A549 treated with AZD9567 at 1 μM for 4 hours (cell line): ENCODE measurements around the gene CDK2. TPM values are rescaled to one million over a fixed set of nuclear protein-coding genes. Genes with fewer than 3 reads are reported as not detected.

Experiments used
- total RNA-seq: library from RNA; stranded (reverse); fragments of 200-300 nt; extraction: Qiagen RNA extraction; gene quantifications from 5 replicates; pipeline ENCODE4 v1.2.3, GENCODE V29; 2022; ENCODE audit not compliant: insufficient read depth

Gene CDK2
- 46.4 to 94.3 TPM (median 55.3 TPM) in 5 replicates for total RNA-seq

DNA sequence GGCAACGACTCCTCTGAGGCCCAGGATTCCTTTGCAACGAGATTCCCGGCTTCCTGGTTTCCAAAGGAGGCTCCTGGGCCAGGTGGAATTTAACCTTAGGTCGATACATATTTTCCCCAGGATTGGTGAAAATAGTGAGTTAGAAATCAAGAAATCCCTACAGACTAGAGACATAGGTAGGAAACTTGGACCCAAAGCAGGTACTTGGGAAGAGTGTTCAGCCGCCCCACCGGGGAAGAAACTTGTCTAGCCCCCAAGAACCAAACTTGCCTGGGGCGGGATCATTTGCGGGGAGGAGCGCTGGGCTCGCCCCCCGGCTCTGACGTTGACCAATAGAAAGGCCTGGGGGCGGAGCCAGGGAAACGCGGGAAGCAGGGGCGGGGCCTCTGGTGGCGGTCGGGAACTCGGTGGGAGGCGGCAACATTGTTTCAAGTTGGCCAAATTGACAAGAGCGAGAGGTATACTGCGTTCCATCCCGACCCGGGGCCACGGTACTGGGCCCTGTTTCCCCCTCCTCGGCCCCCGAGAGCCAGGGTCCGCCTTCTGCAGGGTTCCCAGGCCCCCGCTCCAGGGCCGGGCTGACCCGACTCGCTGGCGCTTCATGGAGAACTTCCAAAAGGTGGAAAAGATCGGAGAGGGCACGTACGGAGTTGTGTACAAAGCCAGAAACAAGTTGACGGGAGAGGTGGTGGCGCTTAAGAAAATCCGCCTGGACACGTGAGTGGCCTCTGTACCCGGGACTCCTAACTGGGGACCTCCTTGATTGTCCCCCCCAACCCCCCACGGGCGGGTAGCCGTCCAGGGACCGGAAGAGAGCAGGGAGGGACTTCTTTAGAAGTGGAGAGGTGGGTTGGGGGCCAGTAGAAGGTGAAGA is at the start of gene CDK2:
TSS of gene CDK2 (plus strand) at position 423 of the 874 bp plus-strand sequence. CDS start at position 602, 179 bp downstream.

DNA sequence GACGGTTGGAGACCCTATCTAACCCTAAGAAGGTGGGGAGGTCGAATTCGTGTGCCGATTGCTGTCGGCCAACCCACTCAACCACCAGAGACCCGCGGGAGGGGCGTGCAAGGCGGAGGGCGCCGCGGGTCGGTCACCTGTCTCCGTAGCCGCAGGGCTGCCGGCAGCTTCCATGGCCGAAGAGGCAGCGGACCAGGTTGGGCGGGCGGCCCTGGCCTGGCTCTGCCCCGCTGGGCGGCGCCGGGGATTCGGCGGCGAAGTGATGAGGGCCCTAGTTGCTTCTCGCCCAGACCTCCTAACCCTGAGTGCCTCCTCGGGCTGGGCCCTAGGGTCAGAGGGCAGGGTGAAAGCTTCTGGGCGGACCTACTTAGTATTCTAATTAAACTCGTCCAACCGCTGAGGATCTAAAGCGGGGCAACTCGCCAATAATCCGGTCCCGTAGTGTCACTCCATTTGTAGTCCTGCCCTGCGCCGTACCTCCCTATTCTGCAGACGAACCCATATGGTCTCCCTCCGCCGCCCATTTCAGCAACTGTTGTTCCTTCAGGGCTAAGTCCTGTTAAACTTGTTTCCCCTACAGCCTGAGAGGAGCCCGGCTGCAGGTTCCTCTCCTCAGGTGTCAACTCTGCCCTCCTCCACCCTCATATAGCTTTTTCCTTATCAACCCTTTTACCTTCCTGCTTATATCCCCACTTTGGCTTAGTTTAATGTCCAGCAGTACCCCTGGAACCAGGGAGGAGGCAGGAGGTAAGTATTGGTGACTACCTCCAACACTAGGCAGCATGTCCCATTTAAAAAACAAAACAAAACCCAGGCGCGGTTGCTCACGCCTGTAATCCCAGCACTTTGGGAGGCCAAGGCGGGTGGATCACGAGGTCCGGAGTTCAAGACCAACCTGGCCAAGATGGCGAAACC is 38.8 kb upstream of the CDK2 start, which contains the start of gene PYM1:
TSS of gene PYM1 (minus strand) at position 307 of the 915 bp plus-strand sequence. CDS start at position 174, 133 bp downstream.

DNA sequence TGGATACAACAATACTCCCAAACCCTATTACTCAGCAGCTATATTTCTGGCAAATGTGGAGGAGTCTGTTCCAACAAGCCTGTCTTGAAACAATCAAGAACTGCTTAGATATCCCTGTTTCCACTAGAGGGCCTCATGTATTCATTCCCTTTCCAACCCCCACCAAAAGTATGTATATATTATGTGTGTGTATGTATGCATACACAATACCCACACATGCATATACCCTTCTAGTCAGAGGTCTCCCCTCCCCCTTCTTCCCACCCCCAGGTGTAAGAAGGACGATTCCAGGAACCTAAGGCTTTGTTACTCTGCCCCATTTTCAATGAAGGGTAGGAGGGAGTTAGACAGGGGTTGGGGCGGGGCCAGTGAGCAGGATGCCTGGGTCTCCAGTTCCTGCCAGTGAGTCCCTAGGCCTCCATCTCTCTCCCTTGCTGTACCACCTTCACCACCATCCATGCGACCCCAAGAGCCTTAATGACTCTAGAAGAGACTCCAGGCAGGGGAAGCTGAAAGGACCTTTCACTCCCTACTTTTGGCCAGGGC is 35.8 kb upstream of the CDK2 start, which contains the start of gene DGKA:
TSS of gene DGKA (plus strand) at position 392 of the 546 bp plus-strand sequence. CDS start 5,342 bp downstream, outside the sequence.

DNA sequence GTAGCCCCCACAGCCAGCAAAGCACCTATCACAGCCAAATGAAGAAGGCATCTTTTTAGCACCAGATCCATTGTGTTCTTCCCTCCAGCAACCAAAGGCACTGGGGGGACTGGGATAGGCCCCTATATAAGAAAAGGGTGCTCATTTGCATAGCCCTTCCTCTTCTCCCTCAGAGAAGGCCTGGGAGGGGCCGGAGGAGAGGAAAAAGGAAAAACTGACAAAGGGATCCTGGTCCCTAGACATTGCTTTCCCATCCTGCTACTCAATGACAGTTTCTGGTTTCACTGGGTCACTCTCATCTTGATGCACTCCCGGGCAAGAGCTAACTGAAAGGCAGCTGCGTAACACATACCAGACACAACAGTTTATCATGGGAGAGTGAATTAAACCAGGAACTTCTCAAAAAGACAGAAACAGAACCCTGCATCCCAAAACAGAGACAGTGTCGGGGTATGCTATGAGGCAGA is 656 bp upstream of the CDK2 start, which contains the start of gene PMEL:
TSS of gene PMEL (minus strand) at position 102 of the 467 bp plus-strand sequence. CDS start at position 71, 31 bp downstream.

DNA sequence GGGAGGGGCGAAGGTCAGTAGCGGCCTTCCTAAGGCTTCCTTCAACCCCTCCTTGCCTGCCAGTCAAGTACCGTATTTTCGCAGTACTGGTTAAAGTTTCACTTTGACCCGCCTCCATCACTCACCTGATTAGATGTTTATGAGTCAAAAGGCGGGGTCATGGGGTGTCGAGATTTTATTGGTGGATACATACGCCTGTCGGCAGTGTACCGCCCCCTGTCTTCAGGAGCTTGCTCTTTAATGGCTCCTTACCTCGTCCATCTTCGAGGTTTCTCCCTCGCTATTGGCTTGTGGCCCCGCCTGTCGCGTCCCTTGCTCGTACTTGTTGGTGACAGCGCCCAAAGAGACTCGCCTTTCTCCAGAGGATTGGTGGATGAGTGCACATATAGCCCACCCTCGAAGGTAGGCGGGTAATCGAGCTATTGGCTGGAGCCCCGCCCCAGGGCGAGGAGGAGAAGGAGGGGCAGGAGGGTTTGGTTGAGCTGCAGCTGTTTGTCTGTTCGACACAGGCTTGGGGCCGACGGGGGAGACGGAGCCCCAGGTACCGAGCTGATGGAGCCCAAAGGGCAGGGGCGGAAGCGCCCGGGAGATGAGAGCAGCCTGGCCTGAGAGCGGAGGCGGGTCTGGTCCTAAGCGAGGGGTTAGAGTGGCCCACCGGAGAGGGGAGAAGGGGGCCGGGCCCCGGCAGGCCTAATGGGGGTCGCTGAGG is 7.1 kb downstream of the CDK2 start, which contains the start of gene RAB5B:
TSS of gene RAB5B (plus strand) at position 480 of the 709 bp plus-strand sequence. CDS start 12,883 bp downstream, outside the sequence.

DNA sequence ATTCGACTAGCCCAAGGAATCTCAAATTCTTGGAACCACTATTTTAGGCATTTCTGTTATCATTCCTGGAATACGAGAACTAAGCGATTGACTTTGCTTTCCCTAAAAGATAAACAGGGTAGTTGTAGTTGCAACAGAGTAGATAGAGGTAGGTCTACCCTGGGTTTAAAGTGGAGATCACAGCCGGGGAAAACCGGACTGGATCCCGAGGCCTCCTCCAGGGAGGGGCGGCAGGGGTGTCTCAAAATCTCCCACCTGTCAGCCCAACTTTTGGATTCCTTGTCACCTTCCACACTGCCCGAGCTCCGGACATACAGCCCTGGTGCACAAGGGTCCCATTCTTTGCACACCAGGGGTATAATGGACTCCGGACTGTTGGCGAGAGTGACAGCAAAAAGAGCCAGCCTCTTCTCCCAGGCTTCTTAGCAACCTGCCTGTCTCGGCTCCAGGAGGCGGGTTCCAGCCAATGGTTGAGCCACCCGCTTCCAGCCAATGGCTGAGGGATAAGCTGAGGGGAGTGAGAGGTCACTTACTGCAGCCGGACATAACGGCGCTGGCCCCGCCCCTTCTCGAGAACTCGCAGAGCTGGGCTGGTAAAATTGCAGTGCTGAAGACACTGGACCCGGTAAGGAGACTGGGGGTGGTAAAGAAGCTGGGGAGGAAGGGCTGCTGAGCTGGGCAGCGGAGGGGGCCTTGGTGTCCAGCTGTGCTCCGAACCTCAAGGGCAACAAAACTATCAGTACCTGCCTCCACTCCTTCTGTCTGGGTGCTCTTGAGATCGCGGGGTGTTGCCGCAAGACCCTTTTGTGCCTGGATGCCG is 30.3 kb downstream of the CDK2 start, which contains the start of gene SUOX:
TSS of gene SUOX (plus strand) at position 562 of the 820 bp plus-strand sequence. CDS start 4,946 bp downstream, outside the sequence.

DNA sequence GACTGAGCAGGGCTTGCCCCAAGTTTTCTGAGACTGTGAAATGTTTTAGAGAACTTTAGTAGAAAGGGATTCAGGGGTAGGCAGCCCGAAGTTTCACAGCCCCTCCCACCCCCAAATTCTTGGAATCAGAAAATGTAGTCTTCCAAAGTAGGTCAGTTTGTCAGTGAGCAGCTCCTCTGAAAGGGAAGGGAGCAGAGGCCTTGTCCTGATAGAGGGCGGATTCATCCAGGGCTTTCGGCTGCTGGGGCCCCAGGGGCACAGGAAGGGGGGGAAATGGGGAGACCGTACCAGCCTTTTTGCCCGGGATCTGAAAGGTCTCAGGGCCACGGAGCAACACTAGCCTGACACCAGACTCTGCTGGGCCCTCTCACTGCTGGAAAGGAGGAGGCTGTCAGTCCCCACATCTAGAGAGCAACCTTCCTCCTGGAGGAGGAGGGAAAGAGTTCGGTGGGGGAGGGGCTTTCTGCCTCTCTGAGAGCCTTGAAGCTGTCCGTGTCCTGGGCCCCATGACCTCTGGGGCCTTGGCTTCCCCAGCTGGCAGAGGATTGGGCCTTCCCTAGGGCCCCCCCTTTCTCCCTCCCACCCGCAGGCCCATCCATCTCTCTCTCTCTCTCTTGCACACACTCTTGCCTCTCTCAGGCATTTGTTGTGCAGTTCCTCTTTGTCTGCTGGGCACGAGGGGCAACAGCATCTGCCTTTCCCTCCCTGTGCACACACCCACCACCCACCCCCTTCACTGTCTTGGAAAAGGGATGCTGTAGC is 54.0 kb downstream of the CDK2 start, which contains the start of gene IKZF4:
TSS of gene IKZF4 (plus strand) at position 621 of the 762 bp plus-strand sequence. CDS start 451 bp downstream, outside the sequence.

Other genes starting within 250 kb of the CDK2 start
- 2.0 to 2.7 TPM (median 2.5 TPM) in 4 of 5 replicates, not detected in the other for gene RDH5, start 246.4 kb upstream of the CDK2 start, total RNA-seq
- gene CD63, start 237.8 kb upstream of the CDK2 start, total RNA-seq, result 645 to 708 TPM (median 655 TPM) in 5 replicates
- gene GDF11, start 223.7 kb upstream of the CDK2 start, total RNA-seq, result 3.7 to 5.1 TPM (median 4.6 TPM) in 5 replicates
- 90.8 to 133 TPM (median 92.8 TPM) in 5 replicates for gene SARNP, start 149.1 kb upstream of the CDK2 start, total RNA-seq
- 100 to 110 TPM (median 108 TPM) in 5 replicates for gene ORMDL2, start 148.8 kb upstream of the CDK2 start, total RNA-seq
- 16.2 to 29.2 TPM (median 18.3 TPM) in 5 replicates for gene DNAJC14, start 137.2 kb upstream of the CDK2 start, total RNA-seq
- 0.12 to 0.29 TPM (median 0.20 TPM) in 4 of 5 replicates, not detected in the other for gene MMP19, start 123.9 kb upstream of the CDK2 start, total RNA-seq
- gene PYM1, start 38.9 kb upstream of the CDK2 start, total RNA-seq, result 38.0 to 46.9 TPM (median 40.9 TPM) in 5 replicates
- gene DGKA, start 35.7 kb upstream of the CDK2 start, total RNA-seq, result 16.5 to 52.6 TPM (median 18.3 TPM) in 5 replicates
- 0.73 to 2.4 TPM (median 0.96 TPM) in 5 replicates for gene PMEL, start 788 bp upstream of the CDK2 start, total RNA-seq
- 27.4 to 34.9 TPM (median 33.8 TPM) in 5 replicates for gene RAB5B, start 7.2 kb downstream of the CDK2 start, total RNA-seq
- 6.4 to 10.7 TPM (median 8.1 TPM) in 5 replicates for gene SUOX, start 30.4 kb downstream of the CDK2 start, total RNA-seq
- 1.5 to 2.2 TPM (median 1.9 TPM) in 5 replicates for gene IKZF4, start 54.2 kb downstream of the CDK2 start, total RNA-seq
- gene RPS26, start 75.1 kb downstream of the CDK2 start, total RNA-seq, result 460 to 862 TPM (median 750 TPM) in 5 replicates
- gene ERBB3, start 113.3 kb downstream of the CDK2 start, total RNA-seq, result 0.93 to 5.5 TPM (median 1.8 TPM) in 5 replicates
- gene PA2G4, start 137.7 kb downstream of the CDK2 start, total RNA-seq, result 280 to 304 TPM (median 287 TPM) in 5 replicates
- 3,768 to 6,003 TPM (median 5,882 TPM) in 5 replicates for gene RPL41, start 149.8 kb downstream of the CDK2 start, total RNA-seq
- 2.7 to 3.5 TPM (median 3.0 TPM) in 5 replicates for gene ZC3H10, start 151.4 kb downstream of the CDK2 start, total RNA-seq
- gene ESYT1, start 161.4 kb downstream of the CDK2 start, total RNA-seq, result 59.9 to 76.2 TPM (median 68.0 TPM) in 5 replicates
- 45.1 to 79.4 TPM (median 77.9 TPM) in 5 replicates for gene MYL6B, start 185.8 kb downstream of the CDK2 start, total RNA-seq
- 2,096 to 2,356 TPM (median 2,204 TPM) in 5 replicates for gene MYL6, start 191.5 kb downstream of the CDK2 start, total RNA-seq
- 27.9 to 36.9 TPM (median 34.1 TPM) in 5 replicates for gene SMARCC2, start 222.7 kb downstream of the CDK2 start, total RNA-seq